H9 (cell line): ENCODE measurements around the gene NAT16. TPM values are rescaled to one million over a fixed set of nuclear protein-coding genes. Genes with fewer than 3 reads are reported as not detected.

ENCODE experiments used
- DNase-seq: peaks from one replicate; pipeline ENCODE4 v3.0.0-alpha.2; 2017
- H2AFZ ChIP-seq: one replicate; pipeline ENCODE4 v1.6.1; 2013; ENCODE audit warnings: mild to moderate bottlenecking, low read length, control low read depth, moderate library complexity
- H2AK5ac ChIP-seq: 2 replicates; pipeline ENCODE4 v1.6.1; 2013; ENCODE audit warnings: low read length, control low read depth, mixed read lengths; ENCODE audit not compliant: insufficient read length
- H2BK120ac ChIP-seq: one replicate; pipeline ENCODE4 v1.6.1; 2013; ENCODE audit warnings: low read depth, mild to moderate bottlenecking, low read length, control low read depth, inconsistent platforms; ENCODE audit not compliant: poor library complexity, severe bottlenecking
- H2BK12ac ChIP-seq: 2 replicates; pipeline ENCODE4 v1.6.1; 2013; ENCODE audit warnings: low read length, control low read depth, mixed read lengths, low read depth; ENCODE audit not compliant: insufficient read length
- H2BK15ac ChIP-seq: 2 replicates; pipeline ENCODE4 v1.6.1; 2013; ENCODE audit warnings: low read depth, low read length, control low read depth
- H2BK20ac ChIP-seq: one replicate; pipeline ENCODE4 v1.6.1; 2013; ENCODE audit warnings: low read depth, mild to moderate bottlenecking, low read length, control low read depth, inconsistent platforms; ENCODE audit not compliant: poor library complexity, severe bottlenecking
- H2BK5ac ChIP-seq: 2 replicates; pipeline ENCODE4 v1.6.1; 2013; ENCODE audit warnings: low read length, control low read depth, mixed read lengths; ENCODE audit not compliant: insufficient read length
- H3K14ac ChIP-seq: 2 replicates; pipeline ENCODE4 v1.6.1; 2013; ENCODE audit warnings: low read length, control low read depth; ENCODE audit not compliant: insufficient read depth
- H3K18ac ChIP-seq: 2 replicates; pipeline ENCODE4 v1.6.1; 2013; ENCODE audit warnings: low read depth, mild to moderate bottlenecking, mixed read lengths, low read length, control low read depth; ENCODE audit not compliant: insufficient read length
- H3K23ac ChIP-seq: 2 replicates; pipeline ENCODE4 v1.6.1; 2013; ENCODE audit warnings: low read length, control low read depth, mixed read lengths, low read depth; ENCODE audit not compliant: insufficient read length
- H3K23me2 ChIP-seq: 2 replicates; pipeline ENCODE4 v1.6.1; 2013; ENCODE audit warnings: low read depth, mild to moderate bottlenecking, mixed read lengths, low read length, control low read depth; ENCODE audit not compliant: insufficient read length, poor library complexity, severe bottlenecking
- H3K27ac ChIP-seq: 2 replicates; pipeline ENCODE4 v1.5.1; 2013; ENCODE audit warnings: low read length, control low read depth, mixed read lengths, low read depth; ENCODE audit not compliant: insufficient read length
- H3K27me3 ChIP-seq: 2 replicates; pipeline ENCODE4 v1.6.1; 2013; ENCODE audit warnings: low read length, control low read depth, inconsistent platforms; ENCODE audit not compliant: insufficient read depth
- H3K4ac ChIP-seq: 2 replicates; pipeline ENCODE4 v1.6.1; 2013; ENCODE audit warnings: low read depth, mild to moderate bottlenecking, control low read depth, inconsistent platforms, low read length, moderate library complexity
- H3K4me1 ChIP-seq: 2 replicates; pipeline ENCODE4 v1.6.1; 2013; ENCODE audit warnings: low read length, control low read depth, inconsistent platforms; ENCODE audit not compliant: insufficient read depth
- H3K4me2 ChIP-seq: 2 replicates; pipeline ENCODE4 v1.6.1; 2013; ENCODE audit warnings: low read length, control low read depth, mixed read lengths; ENCODE audit not compliant: insufficient read length, insufficient read depth
- H3K56ac ChIP-seq: 2 replicates; pipeline ENCODE4 v1.6.1; 2013; ENCODE audit warnings: low read depth, mild to moderate bottlenecking, mixed read lengths, low read length, control low read depth; ENCODE audit not compliant: insufficient read length
- H3K79me1 ChIP-seq: 2 replicates; pipeline ENCODE4 v1.6.1; 2013; ENCODE audit warnings: low read depth, mild to moderate bottlenecking, moderate library complexity, low read length, control low read depth, inconsistent platforms; ENCODE audit not compliant: insufficient read depth, poor library complexity, severe bottlenecking
- H3K79me2 ChIP-seq: 2 replicates; pipeline ENCODE4 v1.6.1; 2013; ENCODE audit warnings: low read length, control low read depth, inconsistent platforms; ENCODE audit not compliant: insufficient read depth
- H3K9ac ChIP-seq: 2 replicates; pipeline ENCODE4 v1.6.1; 2013; ENCODE audit warnings: low read length, control low read depth, mixed read lengths; ENCODE audit not compliant: insufficient read length; ENCODE audit errors: extremely low read depth
- H3K9me3 ChIP-seq: one replicate; pipeline ENCODE4 v1.6.1; 2013; ENCODE audit warnings: low read depth, low read length, inconsistent platforms; ENCODE audit not compliant: control insufficient read depth
- H3T11ph ChIP-seq: one replicate; pipeline ENCODE4 v1.6.1; 2013; ENCODE audit warnings: mild to moderate bottlenecking, low read length, control low read depth, inconsistent platforms
- H4K20me1 ChIP-seq: one replicate; pipeline ENCODE4 v1.6.1; 2013; ENCODE audit not compliant: control insufficient read depth, insufficient read length, insufficient read depth
- H4K5ac ChIP-seq: 2 replicates; pipeline ENCODE4 v1.6.1; 2013; ENCODE audit warnings: low read depth, mild to moderate bottlenecking, mixed read lengths, low read length, control low read depth; ENCODE audit not compliant: insufficient read length
- H4K8ac ChIP-seq: replicated peaks from 2 replicates; pipeline ENCODE4 v1.6.1; 2013; ENCODE audit warnings: low read length, control low read depth, mixed read lengths, low read depth; ENCODE audit not compliant: insufficient read length
- H4K91ac ChIP-seq: 2 replicates; pipeline ENCODE4 v1.6.1; 2013; ENCODE audit warnings: low read depth, mild to moderate bottlenecking, moderate library complexity, mixed read lengths, low read length, control low read depth; ENCODE audit not compliant: insufficient read length
- H3K27ac Mint-ChIP-seq, 3 experiments: 2 replicates in 2 of 3; 3 replicates in 1 of 3; pipeline ENCODE4 v1.8.0; 2020 to 2021; ENCODE audit warnings: mixed read lengths in 3 of 3, mild to moderate bottlenecking in 1 of 3, moderate library complexity in 1 of 3
- H3K27me3 Mint-ChIP-seq: 2 replicates; pipeline ENCODE4 v1.8.0; 2021; ENCODE audit warnings: low read depth, mild to moderate bottlenecking, moderate library complexity, mixed read lengths
- H3K36me3 Mint-ChIP-seq, 3 experiments: 2 replicates in 2 of 3; 3 replicates in 1 of 3; pipeline ENCODE4 v1.8.0; 2020 to 2021; ENCODE audit warnings: low read depth in 3 of 3, mixed read lengths in 3 of 3; ENCODE audit not compliant: insufficient read depth in 1 of 3
- H3K4me1 Mint-ChIP-seq, 2 experiments: 2 replicates each; pipeline ENCODE4 v1.8.0; 2020; ENCODE audit warnings: mixed read lengths in 2 of 2
- H3K4me3 Mint-ChIP-seq, 2 experiments: 2 replicates in 1 of 2; 3 replicates in 1 of 2; pipeline ENCODE4 v1.8.0; 2020 to 2021; ENCODE audit warnings: mild to moderate bottlenecking in 2 of 2, mixed read lengths in 2 of 2, moderate library complexity in 1 of 2
- H3K9me3 Mint-ChIP-seq, 2 experiments: 2 replicates in 1 of 2; 3 replicates in 1 of 2; pipeline ENCODE4 v1.8.0; 2020; ENCODE audit warnings: mild to moderate bottlenecking in 2 of 2, mixed read lengths in 2 of 2, moderate library complexity in 1 of 2
- CTCF ChIP-seq: fragments of 200-600 bp; sonication (generic); conservative IDR thresholded peaks from 3 replicates; pipeline ENCODE4 v1.8.0; 2021; ENCODE audit warnings: antibody characterized with exemption, mild to moderate bottlenecking
- WGBS: extraction: QIAGEN DNeasy Blood & Tissue Kit; methylation state at CpG from one replicate; pipeline ENCODE4 v1.1.7; 2013; ENCODE audit warnings: missing lambda C conversion rate, low lambda C conversion rate, mixed read lengths; ENCODE audit not compliant: insufficient read length; ENCODE audit errors: extremely low coverage; 5-methylcytosine and 5-hydroxymethylcytosine counted together
- total RNA-seq: library from RNA; stranded (reverse); gene quantifications from 2 replicates; pipeline ENCODE4 v1.2.1, GENCODE V29; 2021

NAT16 gene
- total RNA-seq, 1 experiment from 2014 or later = 0.50 TPM

GRCh38 chr7:101127460-101128039 is 52.5 kb downstream of the NAT16 start:
- Mint-ChIP-seq H3K27ac (peak overlapping the region in 1 of 3 experiments; percentile 91; a peak in 3 of 7 replicates), H3K4me1 (peaks cover 34 to 42% of the 10 kb centered on the region in 2 experiments), H3K4me3 (peak overlapping the region; percentile 56 to 73; a peak in 4 of 5 replicates), H3K27me3 (peaks cover 7% of the 10 kb centered on the region), H3K36me3 (peaks cover 0 to 13% (median 5%) of the 10 kb centered on the region in 3 experiments; a peak in 4 of 7 replicates), H3K9me3 (peaks cover 6 to 7% of the 10 kb centered on the region in 2 experiments; a peak in 3 of 5 replicates)
- Histone ChIP-seq H2BK5ac (no peak overlapping the region), H4K8ac (no peak overlapping the region), H3T11ph (no peak overlapping the region), H3K79me1 (no peaks in the 10 kb centered on the region), H4K5ac (no peak overlapping the region), H4K20me1 (no peaks in the 10 kb centered on the region), H3K4me2 (peak overlapping the region; percentile 39), H3K9ac (no peak overlapping the region), H2AK5ac (no peak overlapping the region), H4K91ac (no peak overlapping the region), H3K23me2 (no peaks in the 10 kb centered on the region), H3K27ac (no peak overlapping the region), H2AFZ (no peak overlapping the region), H2BK20ac (no peak overlapping the region), H2BK120ac (no peak overlapping the region), H3K9me3 (no peaks in the 10 kb centered on the region), H3K14ac (no peak overlapping the region), H3K18ac (no peak overlapping the region), H3K4me1 (peaks cover 7% of the 10 kb centered on the region; the same call in 1 of the 2 replicates), H3K79me2 (no peaks in the 10 kb centered on the region), H2BK12ac (no peak overlapping the region), H2BK15ac (no peak overlapping the region), H3K23ac (no peak overlapping the region), H3K4ac (no peak overlapping the region), H3K27me3 (no peaks in the 10 kb centered on the region), H3K56ac (no peak overlapping the region)
- no peak for DNase-seq
- TF ChIP-seq CTCF = no peak
- no CpG with 5 or more reads among the region's 3 CpGs for WGBS
